ENCODE measurements around the gene S100A12. TPM values are rescaled to one million over a fixed set of nuclear protein-coding genes. Genes with fewer than 3 reads are reported as not detected.

Gene S100A12
- total and polyA plus RNA-seq, 9 of the 15 experiments (the other 6 are each of a cell fraction or from before 2014, with no cell fraction given) = not detected

- intact Hi-C loops (cut with micrococcal nuclease) = no loop called here
- Histone ChIP-seq H3K36me3 (ENCODE audit: control insufficient read depth, insufficient read depth, low read length) (no peaks in the 10 kb centered on the region), H2AFZ (ENCODE audit: low read depth, low read length) (no peak overlapping the region), H3K4me3 (no peak overlapping the region), H3K9ac (ENCODE audit: insufficient read depth in 1 of 2, low read depth in 2 of 2, low read length in 2 of 2) (no peak overlapping the region), H3K27ac (ENCODE audit: extremely low read depth, low read depth, low read length) (no peak overlapping the region), H3K9me1 (ENCODE audit: control insufficient read depth, insufficient read depth, low read length) (no peaks in the 10 kb centered on the region), H4K20me1 (replicated peaks; ENCODE audit: control insufficient read depth, insufficient read depth, low read length) (no peaks in the 10 kb centered on the region), H3K4me1 (replicated peaks in 1 of 2; ENCODE audit: control insufficient read depth in 2 of 2, insufficient read depth in 2 of 2, low read length in 2 of 2) (0 out of 5 replicates have a peak, but pooled peaks cover 0 to 3% of the 10 kb centered on the region in 2 experiments), H3K9me3 (replicated peaks; ENCODE audit: control insufficient read depth, insufficient read depth, low read depth, low read length) (peaks cover 7% of the 10 kb centered on the region; the same call in 1 of the 2 replicates), H3K27me3 (ENCODE audit: control insufficient read depth in 2 of 2, insufficient read depth in 2 of 2, low read length in 2 of 2) (peaks cover 9 to 32% of the 10 kb centered on the region in 2 experiments; a peak in 4 of 5 replicates), H3K4me2 (ENCODE audit: insufficient read depth, low read length) (no peak overlapping the region), H3K79me2 (ENCODE audit: control insufficient read depth, insufficient read depth, low read length) (no peaks in the 10 kb centered on the region)
- POLR2A ChIA-PET = interaction anchor here (0.7 kb wide), 1 partner anchor 17 kb away, joined by 3 read pairs; no protein-coding TSS in a partner anchor
- WGBS (ENCODE audit: insufficient coverage, low coverage, missing lambda C conversion rate) = 3% methylated on average over 10 of the region's 10 CpGs
- DNase-seq (ENCODE audit: extremely low read depth in 1 of 4, low spot score in 3 of 4) (no peak), ATAC-seq (no peak), FAIRE-seq (no peak)
- CTCF ChIA-PET (ENCODE audit: low intra/inter-chr PET ratio) = no interaction called here
- in situ Hi-C loops (cut with MboI) = no loop called here
- BruUV-seq (replicated peaks) = no TSS peak
- no peak for TF ChIP-seq ZNF23 (CRISPR knock-in tag; IDR thresholded peaks at IDR 0.05)
- TF ChIP-seq ESRRA (IDR thresholded peaks at IDR 0.05; ENCODE audit: borderline replicate concordance, low read depth) = no peak
- no peak for TF ChIP-seq EP400 (IDR thresholded peaks at IDR 0.05)
- no peak for TF ChIP-seq ARNT (IDR thresholded peaks at IDR 0.05)
- TF ChIP-seq NFXL1 (CRISPR knock-in tag; IDR thresholded peaks at IDR 0.05) = no peak
- TF ChIP-seq SIRT6 (IDR thresholded peaks at IDR 0.05; ENCODE audit: low read depth, low read length) = no peak
- TF ChIP-seq TFAM (CRISPR knock-in tag; conservative IDR thresholded peaks at IDR 0.05) = no peak
- no peak for TF ChIP-seq GABPB1 (CRISPR knock-in tag; IDR thresholded peaks at IDR 0.05)
- TF ChIP-seq CCNT2 (IDR thresholded peaks at IDR 0.05; ENCODE audit: borderline replicate concordance, extremely low read depth, insufficient read length, low read depth, low read length) = no peak
- TF ChIP-seq HMG20B (CRISPR knock-in tag; IDR thresholded peaks at IDR 0.05) = no peak
- TF ChIP-seq MEF2D (tag; conservative IDR thresholded peaks at IDR 0.05; ENCODE audit: low read depth) = no peak
- no peak for TF ChIP-seq RBM25 (IDR thresholded peaks at IDR 0.05; ENCODE audit: low read depth, low read length, severe bottlenecking)
- TF ChIP-seq SP1 (CRISPR knock-in tag; IDR thresholded peaks at IDR 0.05) = no peak
- no peak for TF ChIP-seq NBN (IDR thresholded peaks at IDR 0.05; ENCODE audit: low read depth)
- no peak for TF ChIP-seq ZNF354B (CRISPR knock-in tag; IDR thresholded peaks at IDR 0.05)
Observed at GRCh38 chr1:153379591-153379990, 4.2 kb upstream of the S100A12 start.
